Hematopoietic multipotent progenitor cell treated with erythropoietin and hydrocortisone succinate and interleukin-3 and kit ligand, for 6 days (in vitro differentiated cells): Measurements from ENCODE around the gene MMUT.
"Not testable (repeated sequence)": the region's sequence is repeated elsewhere in the genome, so short reads cannot be mapped to it uniquely, and the experiment has no call there.

Experiments
- DNase-seq: peaks from one replicate; pipeline ENCODE4 v3.0.0-alpha.2; 2015

Gene MMUT

GRCh38 chr6:49462927-49463611, at the start of gene MMUT, which contains the start of gene CENPQ:
MMUT (minus strand) TSS chr6:49463253; CDS start chr6:49459466, 3,787 bp downstream.
CENPQ (plus strand) TSS chr6:49463370; CDS start chr6:49470177, 6,807 bp downstream.
- peak; percentile 99 for DNase-seq

GRCh38 chr6:49509342-49509741, 46.3 kb upstream of the MMUT start:
- DNase-seq, result no peak

GRCh38 chr6:49506569-49507111, 43.6 kb upstream of the MMUT start:
- no peak for DNase-seq

GRCh38 chr6:49504666-49505065, 41.6 kb upstream of the MMUT start:
- DNase-seq, result no peak

DNA sequence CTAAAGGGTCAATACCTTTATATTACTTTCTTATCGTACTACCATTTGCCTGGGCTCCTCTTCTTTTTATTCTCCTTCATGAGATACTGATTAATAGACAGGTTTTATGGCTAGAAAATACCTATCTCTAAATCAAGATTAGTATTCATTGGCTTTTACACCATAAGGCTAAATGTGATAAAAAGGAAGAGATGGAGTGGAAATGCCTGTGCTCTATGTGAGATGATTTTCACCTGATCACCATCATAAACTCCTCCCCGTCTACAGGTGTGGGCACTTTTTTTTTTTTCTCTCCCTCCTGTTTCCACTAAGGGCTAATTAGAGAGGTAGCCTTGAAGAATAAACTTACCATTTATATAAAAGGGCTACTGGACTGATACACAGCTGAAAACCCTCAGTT, 36.6 kb upstream of the MMUT start, which contains the start of gene GLYATL3:
Gene GLYATL3 (plus strand): TSS at position 301 of the 400 bp plus-strand sequence. CDS start 12,068 bp downstream, outside the sequence.
- DNase-seq, result no peak

DNA sequence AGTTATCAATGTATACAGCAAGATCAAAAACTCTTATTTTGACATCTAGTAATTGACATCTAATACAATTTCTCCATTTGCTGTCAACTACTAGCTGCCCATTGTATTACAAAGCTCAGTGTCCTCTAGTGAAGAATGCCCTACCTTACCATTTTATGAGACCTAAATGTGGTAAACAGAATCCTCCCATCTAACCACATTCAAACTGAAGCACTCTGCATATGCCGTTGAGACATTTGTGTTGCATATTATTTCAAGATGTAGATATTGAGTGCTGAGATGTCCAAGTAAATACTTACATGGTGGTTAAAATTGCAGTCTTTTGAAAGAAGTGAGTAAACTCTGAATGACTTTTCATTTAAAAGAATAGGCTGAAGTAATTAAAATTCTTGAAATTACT, 36.1 kb upstream of the MMUT start:
- no peak for DNase-seq

- DNase-seq, result no peak
These were observed 34.3 kb upstream of the MMUT start for GRCh38 chr6:49497304-49497703.

DNA sequence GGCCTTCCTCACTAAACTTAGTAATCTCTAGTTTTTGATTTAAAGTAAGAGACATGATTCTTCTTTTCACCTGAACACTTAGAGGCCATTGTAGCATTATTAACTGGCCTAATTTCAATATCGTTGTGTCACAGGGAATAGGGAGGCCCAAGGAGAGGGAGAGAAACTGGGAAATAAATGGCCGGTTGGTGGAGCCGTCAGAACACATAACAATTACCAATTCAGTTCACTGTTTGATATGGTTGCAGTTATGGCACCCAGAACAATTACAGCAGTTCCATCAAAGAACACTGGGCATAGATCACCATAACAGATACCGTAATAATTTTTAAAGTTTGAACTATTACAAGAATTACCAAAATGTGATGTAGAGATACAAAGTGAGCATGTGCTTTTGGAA, 27.6 kb upstream of the MMUT start:
- DNase-seq, result no peak

DNA sequence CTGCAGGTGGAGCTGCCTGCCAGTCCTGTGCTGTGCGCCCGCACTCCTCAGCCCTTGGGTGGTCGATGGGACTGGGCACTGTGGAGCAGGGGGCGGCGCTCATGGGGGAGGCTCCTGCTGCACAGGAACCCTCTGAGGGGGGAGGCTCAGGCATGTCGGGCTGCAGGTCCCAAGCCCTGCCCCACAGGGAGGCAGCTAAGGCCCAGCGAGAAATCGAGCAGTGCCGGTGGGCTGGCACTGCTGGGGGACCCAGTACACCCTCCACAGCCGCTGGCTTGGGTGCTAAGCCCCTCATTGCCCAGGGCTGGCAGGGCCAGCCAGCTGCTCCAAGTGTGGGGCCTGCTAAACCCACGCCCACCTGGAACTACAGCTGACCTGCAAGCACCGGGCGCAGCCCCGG, 20.3 kb upstream of the MMUT start:
- not testable (repeated sequence) for DNase-seq

GRCh38 chr6:49481846-49482245, 18.8 kb upstream of the MMUT start:
- DNase-seq, result not testable (repeated sequence)

GRCh38 chr6:49479308-49479970, 16.4 kb upstream of the MMUT start:
- no peak for DNase-seq

DNA sequence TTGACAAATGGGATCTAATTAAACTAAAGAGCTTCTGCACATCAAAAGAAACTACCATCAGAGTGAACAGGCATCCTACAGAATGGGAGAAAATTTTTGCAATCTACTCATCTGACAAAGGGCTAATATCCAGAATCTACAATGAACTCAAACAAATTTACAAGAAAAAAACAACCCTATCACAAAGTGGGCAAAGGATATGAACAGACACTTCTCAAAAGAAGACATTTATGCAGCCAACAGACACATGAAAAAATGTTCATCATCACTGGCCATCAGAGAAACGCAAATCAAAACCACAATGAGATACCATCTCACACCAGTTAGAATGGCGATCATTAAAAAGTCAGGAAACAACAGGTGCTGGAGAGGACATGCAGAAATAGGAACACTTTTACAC, 13.5 kb upstream of the MMUT start:
- DNase-seq, result not testable (repeated sequence)

GRCh38 chr6:49468042-49468441, 5.0 kb upstream of the MMUT start:
- DNase-seq, result no peak

GRCh38 chr6:49464691-49465090, 1.6 kb upstream of the MMUT start:
- DNase-seq, result no peak

GRCh38 chr6:49463612-49463967, 537 bp upstream of the MMUT start:
- no peak for DNase-seq

- peak; percentile 21 for DNase-seq
These were observed 490 bp downstream of the MMUT start for GRCh38 chr6:49462599-49462926.

DNA sequence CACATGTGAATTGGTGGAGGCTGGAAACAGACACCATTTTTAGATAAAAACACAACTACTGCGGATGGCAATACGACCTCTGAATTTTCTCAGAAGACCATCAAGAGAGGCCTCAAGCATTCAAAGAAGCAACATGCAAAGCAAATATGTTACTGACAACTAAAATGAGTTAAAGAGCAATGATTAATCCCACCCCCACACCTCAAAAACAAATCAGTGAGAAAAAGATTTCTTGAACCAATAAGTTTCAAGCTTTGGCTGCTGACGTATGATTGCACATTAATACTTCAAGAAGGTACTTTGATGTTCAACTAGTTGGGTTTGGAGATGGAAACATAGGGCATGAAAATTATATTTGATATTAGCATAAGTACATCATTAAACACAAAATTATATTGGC, 982 bp downstream of the MMUT start:
- peak; percentile 23 for DNase-seq

GRCh38 chr6:49457771-49458170, 5.3 kb downstream of the MMUT start:
- no peak for DNase-seq

DNA sequence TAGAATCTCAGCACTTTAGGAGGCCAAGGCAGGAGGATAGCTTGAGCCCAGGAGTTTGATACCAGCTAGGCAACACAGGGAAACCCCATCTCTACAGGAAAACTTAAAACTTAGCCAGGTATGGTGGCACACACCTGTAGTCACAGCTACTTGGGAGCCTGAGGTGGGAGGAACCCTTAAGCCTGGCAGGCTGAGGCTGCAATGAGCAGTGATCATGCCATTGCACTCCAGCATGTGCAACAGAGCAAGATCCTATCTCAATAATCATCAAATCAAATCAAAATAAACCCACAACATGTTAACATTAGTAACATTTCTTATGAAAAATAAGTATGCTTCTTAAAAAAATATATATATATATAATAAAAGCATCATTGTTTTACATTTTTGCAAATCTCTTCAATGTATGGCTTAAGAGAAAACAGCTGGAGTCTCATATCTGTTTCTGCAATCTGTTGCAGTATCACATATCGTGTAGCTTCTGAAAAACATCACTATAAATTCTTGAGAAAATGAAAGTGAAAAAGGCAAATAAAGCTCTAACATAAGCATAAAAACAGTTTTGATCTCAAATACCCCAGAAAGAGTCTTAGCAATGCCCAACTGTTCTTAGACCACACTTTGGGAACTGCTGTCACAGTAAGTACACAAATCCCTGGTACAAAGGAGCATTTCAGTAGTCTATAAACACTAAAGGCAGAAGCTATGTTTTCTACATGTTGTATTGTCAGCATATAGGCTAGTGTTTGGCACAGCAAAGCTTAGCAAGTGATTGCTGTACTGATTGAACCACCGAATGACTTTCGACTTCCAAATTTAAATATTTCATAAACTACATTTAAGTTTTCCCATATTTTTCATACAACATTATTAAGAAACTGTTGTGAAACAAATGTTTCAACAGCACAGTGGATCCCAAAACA, 8.0 kb downstream of the MMUT start:
- no peak for DNase-seq

DNA sequence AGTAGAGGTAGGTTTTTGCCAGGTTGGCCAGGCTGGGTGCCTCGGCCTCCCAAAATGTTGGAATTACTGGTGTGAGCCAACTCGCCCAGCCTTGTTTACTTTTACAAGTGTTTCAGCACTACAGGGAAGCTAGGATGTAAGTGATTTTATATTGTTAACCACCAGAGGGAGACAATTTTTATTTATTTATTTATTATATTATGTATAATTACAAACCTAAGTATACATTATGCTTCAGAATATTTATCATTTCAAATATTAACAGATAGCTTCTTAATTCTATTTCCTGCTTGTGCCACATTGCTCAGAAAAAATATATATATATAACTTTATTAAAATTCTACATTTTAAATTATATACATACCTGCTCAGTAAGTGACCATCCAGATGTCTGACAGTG, 9.8 kb downstream of the MMUT start:
- peak; percentile 36 for DNase-seq

GRCh38 chr6:49430866-49431265, 32.2 kb downstream of the MMUT start:
- DNase-seq, result no peak

GRCh38 chr6:49430187-49430586, 32.9 kb downstream of the MMUT start:
- no peak for DNase-seq

DNA sequence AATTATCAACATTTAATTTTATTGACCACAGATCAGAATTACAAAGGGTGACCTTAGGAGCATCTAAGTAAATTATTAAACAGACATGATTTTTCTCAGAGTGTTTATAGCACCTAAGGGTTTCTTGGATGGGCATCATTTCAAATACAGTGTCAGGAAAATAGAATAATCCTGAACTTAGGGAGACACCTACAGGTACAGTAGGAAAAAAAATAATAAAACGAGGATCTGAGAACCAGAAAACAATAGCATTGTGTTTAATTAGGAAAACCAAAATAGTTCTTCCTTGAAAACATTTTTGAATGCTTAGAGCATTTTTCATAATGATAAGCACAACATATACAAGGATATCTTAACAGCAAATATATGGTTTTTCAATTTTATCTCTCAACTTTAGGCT, 39.2 kb downstream of the MMUT start:
- DNase-seq, result no peak
